NCI-H748 (cell line): Measurements from ENCODE around the gene MYO1E.
"Not testable (repeated sequence)": the region's sequence is repeated elsewhere in the genome, so short reads cannot be mapped to it uniquely, and the experiment has no call there.

Source experiments
- DNase-seq: peaks from one replicate; lab custom pipeline; 2025; ENCODE audit not compliant: unreplicated experiment; lab: John Stamatoyannopoulos, UW

MYO1E gene

GRCh38 chr15:59148153-59148833 is 224.4 kb downstream of the MYO1E start:
- no peak for DNase-seq

DNA sequence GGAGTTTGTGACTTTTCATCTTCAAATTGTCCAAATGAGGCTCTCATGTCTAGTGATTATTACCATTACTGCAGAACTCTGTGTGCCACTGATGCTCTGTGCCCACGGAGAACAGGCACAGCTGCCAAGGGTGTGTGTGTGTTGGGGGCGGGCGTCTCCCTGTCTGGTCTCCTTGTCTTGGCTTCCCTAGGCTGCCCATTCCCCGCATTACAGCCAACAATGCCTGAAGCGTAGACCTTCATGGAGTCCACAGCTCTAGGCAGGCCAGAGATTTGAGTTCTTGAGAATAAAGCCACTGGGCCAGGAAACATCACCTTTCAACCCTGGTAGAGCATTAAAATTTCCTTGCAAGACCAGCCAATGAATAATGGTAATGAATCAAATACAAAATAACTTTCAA is 225.0 kb downstream of the MYO1E start:
- DNase-seq = no peak

DNA sequence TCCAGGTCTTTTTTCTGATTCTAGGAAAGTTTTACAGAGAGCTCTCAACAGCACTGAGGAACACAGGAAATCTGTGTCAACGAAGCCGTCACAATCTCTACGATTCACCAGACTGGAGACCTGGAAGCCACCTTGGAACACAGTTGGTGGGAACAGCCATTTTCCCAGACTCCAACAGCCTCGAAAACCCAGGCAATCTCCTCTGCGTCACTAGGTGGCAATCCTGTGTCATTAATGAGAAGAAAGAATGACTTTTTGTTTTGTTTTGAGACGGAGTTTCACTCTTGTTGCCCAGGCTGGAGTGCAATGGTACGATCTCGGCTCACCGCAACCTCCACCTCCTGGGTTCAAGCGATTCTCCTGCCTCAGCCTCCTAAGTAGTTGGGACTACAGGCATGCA is 228.1 kb downstream of the MYO1E start:
- not testable (repeated sequence) for DNase-seq

DNA sequence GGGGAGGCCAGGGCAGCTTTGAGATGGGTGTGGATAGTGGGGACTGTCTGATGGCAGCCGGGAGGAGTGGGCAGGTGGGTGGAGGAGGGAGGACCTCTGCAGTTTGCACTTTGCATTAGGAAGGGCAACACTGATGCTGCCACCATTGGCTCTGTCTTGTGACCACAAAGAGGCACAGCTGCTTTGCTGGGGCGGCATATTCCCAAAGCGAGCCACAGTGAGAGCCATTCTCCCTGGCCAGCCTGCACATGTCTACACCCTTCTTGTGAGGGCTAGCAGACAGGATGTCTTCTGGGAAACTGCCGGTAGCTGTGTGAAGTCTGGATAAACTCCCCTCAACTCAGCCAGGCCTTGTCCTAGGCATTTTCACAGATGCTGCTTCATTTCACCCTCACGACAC is 229.4 kb downstream of the MYO1E start:
- no peak for DNase-seq

GRCh38 chr15:59140422-59141226 is 232.0 kb downstream of the MYO1E start:
- DNase-seq = no peak

DNA sequence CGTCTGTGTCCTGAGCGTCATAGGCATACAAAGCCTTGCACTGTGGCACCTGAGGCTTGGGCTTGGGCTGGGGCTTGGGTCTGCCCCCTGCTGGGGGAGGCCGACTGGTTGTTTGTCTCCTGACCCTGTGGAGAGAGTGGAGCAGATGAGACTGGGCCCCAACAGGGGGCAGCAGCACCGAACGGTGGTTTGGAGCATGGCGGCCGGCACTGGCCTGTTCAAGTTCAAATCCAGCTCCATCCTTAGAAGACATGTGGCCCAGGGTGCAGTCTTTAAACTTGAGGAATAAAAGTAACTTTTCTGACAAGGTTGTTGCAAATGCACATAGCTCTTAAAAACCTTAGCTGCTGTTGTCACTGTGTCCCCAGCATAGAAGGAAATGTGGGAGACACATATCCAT is 234.4 kb downstream of the MYO1E start:
- DNase-seq = peak; percentile 0

- DNase-seq = no peak
These were observed 235.1 kb downstream of the MYO1E start for GRCh38 chr15:59137566-59137965.

- DNase-seq = no peak
These were observed 238.7 kb downstream of the MYO1E start for GRCh38 chr15:59133929-59134427.

- no peak for DNase-seq
These were observed 240.6 kb downstream of the MYO1E start for GRCh38 chr15:59131969-59132562.

- no peak for DNase-seq
These were observed 241.2 kb downstream of the MYO1E start for GRCh38 chr15:59131456-59131855.

DNA sequence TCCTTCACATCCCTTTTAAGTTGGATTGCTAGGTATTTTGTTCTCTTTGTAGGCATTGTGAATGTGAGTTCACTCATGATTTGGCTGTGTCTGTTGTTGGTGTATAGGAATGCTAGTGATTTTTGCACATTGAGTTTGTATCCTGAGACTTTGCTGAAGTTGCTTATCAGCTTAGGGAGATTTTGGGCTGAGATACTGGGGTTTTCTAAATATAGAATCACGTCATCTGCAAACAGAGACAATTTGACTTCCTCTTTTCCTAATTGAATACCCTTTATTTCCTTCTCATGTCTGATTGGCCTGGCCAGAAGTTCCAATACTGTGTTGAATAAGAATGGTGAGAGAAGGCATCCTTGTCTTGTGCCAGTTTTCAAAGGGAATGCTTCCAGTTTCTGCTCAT is 245.4 kb downstream of the MYO1E start:
- not testable (repeated sequence) for DNase-seq

DNA sequence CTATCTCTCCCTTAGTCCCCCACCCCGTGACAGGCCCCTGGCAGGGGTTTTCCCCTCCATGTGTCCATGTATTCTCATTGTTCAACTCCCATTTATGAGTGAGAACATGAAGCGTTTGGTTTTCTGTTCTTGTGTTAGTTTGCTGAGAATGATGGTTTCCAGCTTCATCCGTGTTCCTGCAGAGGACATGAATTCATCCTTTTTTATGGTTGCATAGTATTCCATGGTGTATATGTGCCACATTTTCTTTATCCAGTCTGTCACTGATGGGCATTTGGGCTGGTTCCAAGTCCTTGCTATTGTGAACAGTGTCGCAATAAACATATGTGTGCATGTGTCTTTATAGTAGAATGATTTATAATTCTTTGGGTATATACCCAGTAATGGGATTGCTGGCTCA is 247.0 kb downstream of the MYO1E start:
- DNase-seq = not testable (repeated sequence)

DNA sequence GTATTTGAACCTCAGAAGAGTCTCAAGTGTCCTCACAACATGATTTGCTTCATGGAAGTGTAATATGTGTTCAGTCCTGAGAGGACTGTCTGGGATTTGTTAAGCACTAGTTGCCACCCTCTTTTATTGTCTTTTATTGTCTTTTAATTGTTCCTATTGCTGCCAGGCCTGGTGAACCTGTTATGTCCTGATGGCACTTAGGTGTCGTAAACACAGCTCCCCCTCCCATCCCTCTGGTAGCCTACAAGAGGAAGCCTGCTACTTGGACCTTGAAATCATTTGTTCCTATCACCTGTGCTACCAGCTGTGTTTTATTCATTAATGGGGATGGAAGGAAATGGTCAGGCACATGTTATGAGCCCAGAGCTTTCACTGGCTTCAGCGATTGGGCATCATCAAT is 248.4 kb downstream of the MYO1E start:
- no peak for DNase-seq

- DNase-seq = no peak
These were observed 251.7 kb downstream of the MYO1E start for GRCh38 chr15:59120937-59121336.

DNA sequence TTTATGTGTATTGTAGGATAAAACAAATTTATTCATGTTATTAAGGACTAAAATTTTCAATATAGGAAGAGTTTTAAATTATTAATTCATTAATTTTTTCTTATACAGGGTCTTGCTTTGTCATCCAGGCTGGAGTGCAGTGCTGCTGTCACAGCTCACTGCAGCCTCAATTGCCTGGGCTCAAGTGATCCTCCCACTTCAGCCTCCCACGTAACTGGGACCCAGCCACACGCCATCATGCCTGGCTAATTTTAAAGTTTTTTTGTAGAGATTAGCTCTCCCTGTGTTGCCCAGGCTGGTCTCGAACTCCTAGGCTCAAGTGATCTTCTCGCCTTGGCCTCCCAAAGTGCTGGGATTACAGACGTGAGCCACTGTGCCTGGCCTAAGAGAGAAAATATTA is 253.0 kb downstream of the MYO1E start:
- no peak for DNase-seq

DNA sequence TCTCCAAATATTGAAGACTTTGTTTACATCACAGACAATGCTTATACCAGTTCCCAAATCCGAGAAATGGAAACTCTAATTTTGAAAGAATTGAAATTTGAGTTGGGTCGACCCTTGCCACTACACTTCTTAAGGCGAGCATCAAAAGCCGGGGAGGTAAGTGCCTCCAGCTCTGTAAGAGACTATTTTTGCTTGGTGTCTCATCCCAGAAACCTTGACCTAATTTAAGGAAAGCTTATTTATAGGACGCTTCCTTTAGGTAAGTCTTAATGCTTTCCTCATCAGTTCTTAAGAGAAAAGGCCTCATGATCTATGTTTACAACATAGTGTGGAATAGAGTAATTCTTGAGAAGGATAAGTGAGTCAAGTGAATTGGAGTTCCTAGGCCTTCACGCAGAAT is 255.9 kb downstream of the MYO1E start:
- DNase-seq = no peak

DNA sequence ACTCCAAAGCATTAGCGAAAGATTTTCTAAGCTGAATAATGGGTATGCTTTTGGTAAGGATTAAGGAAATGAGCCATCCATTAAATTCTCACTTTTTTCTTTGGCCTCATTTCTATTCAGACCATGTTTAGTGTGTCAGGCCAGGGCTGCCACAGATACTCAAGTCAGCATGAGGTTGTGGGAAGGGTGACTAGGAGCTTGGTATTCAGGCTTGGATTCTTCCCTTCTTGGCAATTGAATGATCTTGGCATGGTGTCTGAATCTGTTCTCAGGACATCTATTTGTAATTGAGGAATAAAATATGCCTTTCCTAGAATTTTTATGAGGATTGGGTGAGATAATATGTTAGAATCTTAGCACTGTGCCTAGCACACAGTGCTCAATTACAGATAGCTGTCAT is 256.5 kb downstream of the MYO1E start:
- no peak for DNase-seq

GRCh38 chr15:59115047-59115446 is 257.6 kb downstream of the MYO1E start:
- DNase-seq = no peak

GRCh38 chr15:59111251-59111650 is 261.4 kb downstream of the MYO1E start:
- no peak for DNase-seq

- DNase-seq = no peak
These were observed 266.8 kb downstream of the MYO1E start for GRCh38 chr15:59105854-59106253.

DNA sequence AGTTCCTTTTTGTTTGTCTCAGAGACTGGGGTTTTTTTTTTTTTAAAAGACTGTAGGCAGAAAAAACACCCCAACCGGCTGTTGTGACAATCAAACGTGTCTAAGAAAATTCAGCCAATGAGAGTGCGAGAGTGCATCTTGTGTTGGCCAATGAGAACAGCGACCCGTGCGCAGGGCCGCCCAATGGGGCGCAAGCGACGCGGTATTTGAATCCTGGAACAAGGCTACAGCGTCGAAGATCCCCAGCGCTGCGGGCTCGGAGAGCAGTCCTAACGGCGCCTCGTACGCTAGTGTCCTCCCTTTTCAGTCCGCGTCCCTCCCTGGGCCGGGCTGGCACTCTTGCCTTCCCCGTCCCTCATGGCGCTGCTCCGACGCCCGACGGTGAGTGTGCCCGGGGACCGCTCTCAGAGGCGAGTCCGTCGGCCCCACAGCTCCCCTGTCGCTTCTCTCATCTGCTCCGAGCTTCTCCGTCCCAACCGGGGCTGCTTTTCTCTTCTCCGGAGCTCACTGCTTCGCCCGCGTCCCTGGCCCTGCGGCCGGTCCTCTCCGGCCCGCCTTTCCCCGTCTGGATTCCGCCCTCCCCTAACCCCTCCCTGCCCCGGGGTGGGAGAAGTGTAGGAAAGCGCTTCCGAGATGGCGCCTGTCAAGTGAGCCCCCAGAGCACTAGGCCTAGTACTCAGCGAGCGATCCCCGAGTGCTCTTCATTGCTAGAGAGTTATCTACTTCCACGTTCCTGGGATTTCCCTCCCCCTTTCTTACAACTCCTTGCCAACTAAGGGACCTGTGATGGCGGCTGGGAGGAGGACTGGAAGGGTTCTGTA is 267.5 kb downstream of the MYO1E start, which contains the start of gene CCNB2:
TSS of gene CCNB2 (plus strand) at position 235 of the 821 bp plus-strand sequence. CDS start at position 358, 123 bp downstream.
- peak; percentile 91 for DNase-seq
